ENCODE results near the gene DLK1. TPM values are rescaled to one million over a fixed set of nuclear protein-coding genes. Genes with fewer than 3 reads are reported as not detected.

Gene DLK1
- total RNA-seq, 1 donor from 2014 or later: not detected

GRCh38 chr14:100738704-100739131 lies 12.0 kb downstream of the DLK1 start:
- intact Hi-C loops (cut with micrococcal nuclease): no loop called here
- no peak for TF ChIP-seq CTCF (IDR thresholded peaks at IDR 0.05)
- Mint-ChIP-seq H3K4me3 (no peak overlapping the region), H3K36me3 (ENCODE audit: low read depth) (no peaks in the 10 kb centered on the region), H3K27ac (no peak overlapping the region), H3K9me3 (peaks cover 3% of the 10 kb centered on the region), H3K4me1 (no peaks in the 10 kb centered on the region), H3K27me3 (no peaks in the 10 kb centered on the region)
- CTCF ChIA-PET: no interaction called here
- POLR2A ChIA-PET: no interaction called here
- DNase-seq: no peak
- ATAC-seq (ENCODE audit: low read depth): no peak

- Mint-ChIP-seq H3K36me3 (ENCODE audit: low read depth) (no peaks in the 10 kb centered on the region), H3K27me3 (no peaks in the 10 kb centered on the region)
- DNase-seq: no peak
Measured at GRCh38 chr14:100739306-100739705, 12.6 kb downstream of the DLK1 start.

GRCh38 chr14:100740196-100740825 lies 13.6 kb downstream of the DLK1 start:
- intact Hi-C loops (cut with micrococcal nuclease): no loop called here
- no peak for ATAC-seq (ENCODE audit: low read depth)
- Mint-ChIP-seq H3K4me3 (no peak overlapping the region), H3K27ac (no peak overlapping the region), H3K27me3 (no peaks in the 10 kb centered on the region), H3K9me3 (peaks cover 3% of the 10 kb centered on the region), H3K4me1 (no peaks in the 10 kb centered on the region), H3K36me3 (ENCODE audit: low read depth) (no peaks in the 10 kb centered on the region)
- POLR2A ChIA-PET: no interaction called here
- CTCF ChIA-PET: no interaction called here
- no peak for TF ChIP-seq CTCF (IDR thresholded peaks at IDR 0.05)
- no peak for DNase-seq

More at GRCh38 chr14:100739306-100739705, 12.6 kb downstream of the DLK1 start:
- no peak for ATAC-seq (ENCODE audit: low read depth)
- ChIA-PET CTCF (no interaction called here), POLR2A (no interaction called here)
- no peak overlapping the region for H3K27ac Mint-ChIP-seq
- no peak overlapping the region for H3K4me3 Mint-ChIP-seq
- TF ChIP-seq CTCF (IDR thresholded peaks at IDR 0.05): no peak
- no peaks in the 10 kb centered on the region for H3K4me1 Mint-ChIP-seq
- intact Hi-C loops (cut with micrococcal nuclease): no loop called here
- peaks cover 3% of the 10 kb centered on the region for H3K9me3 Mint-ChIP-seq

- H3K9me3 Mint-ChIP-seq: peaks cover 3% of the 10 kb centered on the region
- no peak for TF ChIP-seq CTCF (IDR thresholded peaks at IDR 0.05)
- intact Hi-C loops (cut with micrococcal nuclease): no loop called here
- H3K4me1 Mint-ChIP-seq: no peaks in the 10 kb centered on the region
- CTCF ChIA-PET: no interaction called here
- no peak for ATAC-seq (ENCODE audit: low read depth)
- POLR2A ChIA-PET: no interaction called here
- no peaks in the 10 kb centered on the region for H3K36me3 Mint-ChIP-seq (ENCODE audit: low read depth)
- H3K27ac Mint-ChIP-seq: no peak overlapping the region
- H3K27me3 Mint-ChIP-seq: no peaks in the 10 kb centered on the region
- DNase-seq: no peak
- no peak overlapping the region for H3K4me3 Mint-ChIP-seq
Measured at GRCh38 chr14:100740929-100741328, 14.2 kb downstream of the DLK1 start.

GRCh38 chr14:100741966-100742365 lies 15.3 kb downstream of the DLK1 start:
- TF ChIP-seq CTCF (IDR thresholded peaks at IDR 0.05): no peak
- intact Hi-C loops (cut with micrococcal nuclease): no loop called here
- CTCF ChIA-PET: no interaction called here
- ATAC-seq (ENCODE audit: low read depth): no peak
- DNase-seq: no peak
- POLR2A ChIA-PET: no interaction called here
- Mint-ChIP-seq H3K36me3 (ENCODE audit: low read depth) (no peaks in the 10 kb centered on the region), H3K9me3 (peaks cover 3% of the 10 kb centered on the region), H3K27ac (no peak overlapping the region), H3K27me3 (no peaks in the 10 kb centered on the region), H3K4me3 (no peak overlapping the region), H3K4me1 (no peaks in the 10 kb centered on the region)

All from activated B cell treated with CpG ODN at 0.5 μM for 24 hours (primary cell).